ENCODE data around the gene NOBOX.
"Not testable (repeated sequence)": the region's sequence is repeated elsewhere in the genome, so short reads cannot be mapped to it uniquely, and the experiment has no call there.

NOBOX gene

DNA sequence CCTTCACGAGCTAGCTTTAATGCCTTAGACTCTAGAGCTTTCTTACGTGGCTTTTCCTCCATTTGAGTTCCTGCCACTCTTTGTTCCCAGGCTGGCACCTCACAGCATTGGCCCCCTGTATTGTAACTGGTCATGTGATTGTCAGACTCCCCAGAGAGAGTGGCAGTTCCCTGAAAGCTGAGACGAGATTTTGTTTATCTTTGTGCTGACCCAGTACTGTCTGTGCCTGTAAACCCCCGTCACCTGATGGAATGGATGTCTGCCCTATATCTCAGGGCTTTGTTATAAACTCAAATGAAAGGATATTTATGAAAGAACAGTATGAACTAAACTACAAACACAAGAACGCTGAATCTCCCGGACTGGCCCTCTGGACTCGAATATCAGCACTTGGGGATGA is 13.0 kb downstream of the NOBOX start:
- DNase-seq: no peak

- DNase-seq: no peak
Observed at GRCh38 chr7:144388950-144389349, 14.5 kb downstream of the NOBOX start.

DNA sequence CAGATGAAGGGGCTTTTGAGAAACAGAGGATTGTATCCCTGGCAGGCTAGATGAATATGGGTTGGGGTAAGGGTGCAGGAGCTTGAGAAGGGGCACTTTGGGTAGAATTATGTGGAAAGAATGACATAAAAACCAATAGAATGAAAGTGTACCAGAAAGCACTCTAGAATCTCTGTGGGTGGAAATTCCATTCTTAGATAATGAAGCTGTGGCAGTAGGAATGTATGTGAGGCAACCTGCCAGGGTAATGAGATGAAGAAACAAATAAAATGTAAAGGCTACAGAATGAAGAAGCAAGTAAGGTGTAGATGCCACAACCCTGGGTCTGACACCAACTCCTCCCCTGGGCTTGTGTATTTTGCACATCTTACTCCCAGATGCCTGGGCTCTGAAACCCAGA is 16.8 kb downstream of the NOBOX start:
- DNase-seq: no peak

DNA sequence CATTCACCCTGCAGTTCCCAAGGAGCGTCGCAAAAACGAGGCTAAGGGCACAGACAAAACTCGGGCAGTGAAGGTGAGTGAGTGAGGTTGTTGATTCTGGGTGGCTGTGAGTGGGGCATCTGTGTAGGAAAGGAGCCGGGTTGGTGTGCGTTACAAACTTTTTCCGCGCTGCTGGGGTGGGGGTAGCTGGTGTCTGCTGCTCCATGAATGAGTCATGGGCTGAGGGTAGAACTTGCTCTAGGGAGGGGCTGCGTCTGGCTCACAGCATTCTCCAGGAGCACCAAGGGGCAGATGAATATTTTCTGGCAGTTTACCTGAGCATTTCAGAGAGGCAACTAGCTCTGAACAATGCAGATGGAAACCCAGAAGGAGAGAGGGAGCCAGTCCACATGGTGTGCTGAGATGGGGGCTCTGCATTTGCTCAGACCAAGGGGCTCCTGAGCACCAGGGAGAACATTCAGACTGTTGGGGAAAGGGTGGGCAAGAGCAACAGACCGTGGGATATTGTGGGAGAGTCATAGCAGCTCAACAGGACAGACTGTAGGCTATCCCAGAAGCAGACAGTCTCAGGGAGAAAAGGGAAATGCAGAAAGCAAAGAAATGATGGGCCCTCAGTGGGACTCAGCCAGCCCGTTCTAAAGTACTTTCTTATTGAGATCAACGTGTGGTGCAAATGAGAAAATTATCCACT is 18.8 kb downstream of the NOBOX start:
- peak; percentile 41 to 49 for DNase-seq

- no peak for DNase-seq
Observed at GRCh38 chr7:144384071-144384470, 19.4 kb downstream of the NOBOX start.

DNA sequence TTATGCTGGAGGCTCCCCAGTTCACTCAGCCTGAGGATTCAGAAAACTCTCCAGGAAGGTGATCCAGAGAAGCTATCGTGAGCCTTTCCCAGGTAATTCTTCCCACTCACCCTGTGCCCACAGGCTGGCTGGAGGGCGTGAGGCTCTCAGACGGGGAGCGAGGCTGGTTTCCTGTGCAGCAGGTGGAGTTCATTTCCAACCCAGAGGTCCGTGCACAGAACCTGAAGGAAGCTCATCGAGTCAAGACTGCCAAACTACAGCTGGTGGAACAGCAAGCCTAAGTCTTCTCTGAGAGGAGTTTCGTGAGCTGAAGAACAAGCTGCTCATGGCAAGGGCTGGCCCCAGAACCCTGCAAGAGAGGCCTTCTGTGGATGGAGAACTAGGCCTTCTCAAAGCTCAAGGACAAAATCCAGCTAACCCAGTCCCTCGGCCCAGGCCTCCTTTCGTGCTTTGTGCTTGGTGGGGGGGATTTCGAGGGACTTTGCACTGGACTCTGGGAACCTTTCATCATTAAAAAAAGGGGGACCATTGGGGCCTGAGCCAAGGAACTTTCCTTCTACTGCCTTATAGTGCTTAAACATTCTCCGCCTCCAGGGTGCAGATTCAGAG is 23.6 kb downstream of the NOBOX start:
- DNase-seq: no peak

- no peak for DNase-seq
Observed at GRCh38 chr7:144378651-144379050, 24.8 kb downstream of the NOBOX start.

DNA sequence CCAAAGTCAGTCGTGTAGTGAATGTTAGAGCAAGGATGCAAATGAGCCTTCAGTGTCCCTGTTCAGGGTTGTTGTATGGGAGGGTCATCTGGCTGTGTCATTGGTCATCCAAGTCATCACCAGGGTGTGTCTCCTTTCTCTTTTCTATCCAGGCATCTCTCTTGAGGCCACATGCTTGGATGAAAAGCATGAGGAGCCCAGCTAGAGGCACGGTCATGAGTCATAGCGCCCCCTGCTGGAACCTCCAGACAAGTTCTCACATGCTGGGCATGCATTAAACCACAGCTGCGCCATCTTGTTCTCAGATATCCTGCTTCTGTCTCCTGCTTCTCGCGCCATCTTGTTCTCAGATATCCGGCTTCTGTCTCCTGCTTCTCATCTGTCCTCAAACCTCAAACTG is 34.3 kb downstream of the NOBOX start:
- not testable (repeated sequence) for DNase-seq

GRCh38 chr7:144367250-144367649 is 36.2 kb downstream of the NOBOX start:
- DNase-seq: not testable (repeated sequence)

DNA sequence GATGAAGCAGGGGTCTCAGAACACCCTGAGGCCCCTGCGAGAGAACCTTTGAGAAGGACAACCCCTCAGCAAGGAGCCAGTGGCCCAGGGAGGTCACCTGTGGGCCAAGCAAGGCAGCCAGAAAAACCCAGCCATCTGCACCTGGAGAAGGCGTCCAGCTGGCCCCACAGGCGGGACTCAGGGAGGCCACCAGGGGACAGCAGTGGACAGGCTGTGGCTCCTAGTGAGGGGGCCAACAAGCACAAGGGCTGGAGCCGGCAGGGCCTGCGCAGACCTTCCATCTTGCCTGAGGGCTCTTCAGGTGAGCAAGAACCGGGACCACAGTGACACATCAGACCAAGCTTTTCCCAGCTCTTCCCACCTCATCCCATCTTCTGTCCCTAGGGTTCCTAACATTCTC is 38.0 kb downstream of the NOBOX start:
- not testable (repeated sequence) for DNase-seq

DNA sequence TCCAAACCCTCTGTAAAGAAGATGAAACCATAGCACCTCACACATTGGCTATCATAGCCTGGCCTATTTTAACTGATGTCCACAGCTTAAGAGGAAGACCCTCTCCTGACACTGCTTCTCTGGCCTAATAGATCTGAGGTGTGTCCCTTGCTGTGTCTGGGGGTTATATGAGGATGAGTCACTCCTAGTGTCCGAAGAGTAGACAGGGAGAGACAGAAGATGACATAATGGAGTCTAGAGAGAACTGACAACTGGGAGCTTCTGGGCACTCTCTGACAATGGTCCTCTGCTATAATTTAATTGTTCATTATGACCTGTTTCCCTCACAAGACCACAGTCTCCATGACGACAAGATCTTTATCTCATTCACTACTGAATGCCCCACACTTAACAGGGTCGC is 41.4 kb downstream of the NOBOX start:
- DNase-seq: not testable (repeated sequence)

DNA sequence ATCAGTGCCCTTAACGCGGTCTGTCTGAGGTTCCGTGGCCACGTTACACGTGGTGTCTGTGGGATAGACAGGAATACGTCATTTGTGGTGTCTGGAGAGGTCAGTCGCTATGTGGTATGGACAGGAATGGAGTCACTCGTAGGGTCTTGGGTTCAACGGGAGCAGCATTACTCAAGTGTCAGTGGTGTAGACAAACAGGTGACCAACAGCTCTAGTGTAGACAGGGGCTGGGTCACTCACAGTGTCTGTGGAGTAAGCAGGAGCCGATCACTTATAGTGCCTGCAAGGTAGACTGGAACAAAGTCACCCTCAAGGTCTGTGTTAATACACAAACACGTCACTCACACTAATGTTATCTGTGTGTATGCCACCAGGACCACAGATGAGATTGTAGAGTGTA is 46.6 kb downstream of the NOBOX start:
- DNase-seq: not testable (repeated sequence)

GRCh38 chr7:144356185-144356584 is 47.3 kb downstream of the NOBOX start:
- not testable (repeated sequence) for DNase-seq

GRCh38 chr7:144355176-144355822 is 48.2 kb downstream of the NOBOX start, which contains the start of gene ARHGEF5:
ARHGEF5 (plus strand) TSS chr7:144355402; CDS start chr7:144362670, 7,268 bp downstream.
- not testable (repeated sequence) for DNase-seq

DNA sequence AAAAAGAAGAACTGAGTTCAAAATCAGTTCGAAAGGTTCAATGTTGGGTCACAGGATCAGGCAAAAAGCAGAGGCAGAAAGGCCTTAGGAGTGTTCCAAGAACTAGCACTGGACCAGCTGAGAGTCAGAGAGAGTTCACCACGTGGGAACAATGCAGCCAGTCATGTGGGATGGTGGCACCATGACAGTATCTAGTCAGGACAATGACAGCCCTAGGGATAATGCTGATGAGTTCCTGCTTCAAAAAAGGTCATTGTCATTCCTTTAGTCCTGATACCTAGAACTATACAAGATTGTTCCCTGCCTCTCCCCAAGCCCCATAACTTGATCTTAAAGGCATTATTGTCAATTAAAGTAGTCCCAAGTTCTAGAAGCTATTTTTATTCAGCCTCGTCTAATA is 51.8 kb downstream of the NOBOX start:
- not testable (repeated sequence) for DNase-seq

DNA sequence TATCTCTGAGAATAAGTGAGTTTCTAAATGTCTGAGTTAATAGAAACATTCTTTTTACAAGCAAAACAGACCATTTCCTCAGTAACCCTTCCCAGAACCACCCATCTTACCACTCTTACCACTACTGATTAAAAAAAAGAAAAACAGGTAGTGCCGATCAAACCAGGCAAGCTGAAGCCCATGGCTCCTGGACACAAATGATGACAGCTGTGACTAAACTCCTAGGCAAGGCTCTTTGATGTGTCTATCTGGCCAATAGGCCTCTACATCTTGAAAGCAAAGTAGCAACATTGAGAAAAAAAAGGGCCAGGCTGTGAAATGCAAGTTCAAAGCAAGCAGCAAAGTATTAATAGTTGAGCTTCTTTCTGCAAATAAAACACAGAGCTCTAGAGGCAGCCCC is 54.9 kb downstream of the NOBOX start:
- DNase-seq: not testable (repeated sequence)

Data from activated CD4-positive, alpha-beta T cell treated with anti-CD3 and anti-CD28 coated beads, Interleukin-2, amount 50 U/mL, for 4 hours (primary cell).